Kidney (tissue), 14 donors: ENCODE data around the gene KIAA1586. TPM values are rescaled to one million over a fixed set of nuclear protein-coding genes. Genes with fewer than 3 reads are reported as not detected.

Experiments
- DNase-seq, 5 donors: peaks; one replicate each; pipeline ENCODE4 v3.0.0-alpha.2; 2013 to 2020
- FAIRE-seq: peaks from 2 replicates; lab custom pipeline; 2012; peaks lifted over from hg19 to GRCh38; lab: Jason Lieb, UNC
- H3K27ac ChIP-seq, 2 donors: one replicate each; pipeline ENCODE4 v1.7.0; 2013; ENCODE audit warnings: low read depth in 2 of 2, low read length in 2 of 2, inconsistent platforms in 1 of 2
- H3K27me3 ChIP-seq: one replicate; pipeline ENCODE4 v1.7.1; 2013; ENCODE audit warnings: low read length, inconsistent platforms; ENCODE audit not compliant: control insufficient read depth, insufficient read depth
- H3K36me3 ChIP-seq, 3 donors: one replicate each; pipeline versions ENCODE4 v1.7.0 to v1.7.1; 2013; ENCODE audit warnings: low read length in 3 of 3, control low read depth in 1 of 3, inconsistent platforms in 1 of 3; ENCODE audit not compliant: insufficient read depth in 3 of 3, control insufficient read depth in 2 of 3
- H3K4me1 ChIP-seq, 3 donors: one replicate each; pipeline versions ENCODE4 v1.7.0 to v1.7.1; 2013; ENCODE audit warnings: low read length in 3 of 3, inconsistent platforms in 1 of 3, low read depth in 1 of 3; ENCODE audit not compliant: control insufficient read depth in 2 of 3, insufficient read depth in 2 of 3
- H3K4me3 ChIP-seq, 3 donors: one replicate each; pipeline versions ENCODE4 v1.7.0 to v1.8.1; 2013; ENCODE audit warnings: low read length in 3 of 3, control low read depth in 1 of 3, inconsistent platforms in 1 of 3
- H3K9ac ChIP-seq, 3 donors: one replicate each; pipeline versions ENCODE4 v1.7.0 to v1.7.1; 2013; ENCODE audit warnings: low read length in 3 of 3, control low read depth in 1 of 3, inconsistent platforms in 1 of 3
- H3K9me3 ChIP-seq, 3 donors: one replicate each; pipeline versions ENCODE4 v1.7.0 to v1.7.1; 2013; ENCODE audit warnings: low read length in 3 of 3, control low read depth in 1 of 3, inconsistent platforms in 1 of 3; ENCODE audit not compliant: control insufficient read depth in 2 of 3, insufficient read depth in 1 of 3
- CTCF ChIP-seq: IDR thresholded peaks from 3 replicates; pipeline ENCODE4 v1.5.1; 2012; ENCODE audit warnings: mild to moderate bottlenecking, moderate library complexity, borderline replicate concordance; ENCODE audit not compliant: insufficient read depth; ENCODE audit errors: extremely low read depth
- intact Hi-C: fragments of 100-400 bp; cut with DNase I; formaldehyde crosslinking; loops from one replicate; pipeline ENCODE4 v1.11.1; 2022
- polyA plus RNA-seq: library from polyadenylated mRNA; stranded (reverse); fragments of 350-450 nt; fragmentation: Illumina TruSeq; extraction: RNeasy Lipid Tissue Mini Kit (QIAGEN cat#74804); gene quantifications from one replicate; pipeline ENCODE4 v1.2.3, GENCODE V29; 2014; ENCODE audit warnings: low read depth, low replicate concordance; ENCODE audit not compliant: insufficient read depth
- total RNA-seq: library from RNA; stranded (reverse); fragmentation: NEBNext Ultra II Directional; extraction: Animal tissue kit (Norgen Biotek cat#: 25700); gene quantifications from one replicate; pipeline ENCODE4 v1.2.1, GENCODE V29; 2021
- donor health status: control.
- donor health status: control.
- donor health status: control.
- donor health status: control.
- donor health status: control.
- donor health status: DM: yes; HTN: yes; CAD: no.
- donor health status: Normal renal cell carcinoma (clear cell type).

The KIAA1586 gene
- total and polyA plus RNA-seq, 2 donors from 2014 or later = 4.4 to 13.7 TPM

- no peak overlapping the region for H3K27ac ChIP-seq
- H3K4me1 ChIP-seq = no peaks in the 10 kb centered on the region
- H3K27me3 ChIP-seq = no peaks in the 10 kb centered on the region
- TF ChIP-seq CTCF = no peak
- no peaks in the 10 kb centered on the region for H3K36me3 ChIP-seq
- FAIRE-seq (no peak), DNase-seq (no peak)
- intact Hi-C loops = no loop called here
- no peaks in the 10 kb centered on the region for H3K9me3 ChIP-seq
- no peak overlapping the region for H3K9ac ChIP-seq
- no peak overlapping the region for H3K4me3 ChIP-seq
These were observed 19.2 kb upstream of the KIAA1586 start for GRCh38 chr6:57027301-57027700.

- no peaks in the 10 kb centered on the region for H3K36me3 ChIP-seq
- intact Hi-C loops = no loop called here
- no peak for TF ChIP-seq CTCF
- H3K9me3 ChIP-seq = no peaks in the 10 kb centered on the region
- peak in 2 of 5 donors; percentile 45 to 49 for DNase-seq
- FAIRE-seq = no peak
- no peaks in the 10 kb centered on the region for H3K4me1 ChIP-seq
- H3K9ac ChIP-seq = no peak overlapping the region
- no peak overlapping the region for H3K27ac ChIP-seq
- H3K27me3 ChIP-seq = no peaks in the 10 kb centered on the region
- H3K4me3 ChIP-seq = no peak overlapping the region
These were observed 17.3 kb upstream of the KIAA1586 start for GRCh38 chr6:57029213-57029612.

- Histone ChIP-seq H3K9ac (no peak overlapping the region), H3K9me3 (no peaks in the 10 kb centered on the region), H3K27me3 (no peaks in the 10 kb centered on the region), H3K4me3 (no peak overlapping the region), H3K36me3 (no peaks in the 10 kb centered on the region), H3K27ac (no peak overlapping the region), H3K4me1 (no peaks in the 10 kb centered on the region)
- no peak for TF ChIP-seq CTCF
- DNase-seq (no peak), FAIRE-seq (no peak)
- intact Hi-C loops = no loop called here
These were observed 13.3 kb upstream of the KIAA1586 start for GRCh38 chr6:57033228-57033627.

- no peaks in the 10 kb centered on the region for H3K4me1 ChIP-seq
- no peak for DNase-seq
- no peak for TF ChIP-seq CTCF
- no peaks in the 10 kb centered on the region for H3K27me3 ChIP-seq
- H3K9me3 ChIP-seq = no peaks in the 10 kb centered on the region
- H3K4me3 ChIP-seq = no peak overlapping the region
- H3K9ac ChIP-seq = no peak overlapping the region
- H3K36me3 ChIP-seq = no peaks in the 10 kb centered on the region
- no peak for FAIRE-seq
- intact Hi-C loops = no loop called here
- no peak overlapping the region for H3K27ac ChIP-seq
These were observed 10.9 kb upstream of the KIAA1586 start for GRCh38 chr6:57035549-57035948.
